Muscle layer of colon (tissue), 2 donors: ENCODE data around the gene CYLD.

ENCODE experiments used
- H3K27ac ChIP-seq: one replicate; pipeline ENCODE4 v1.7.0; 2013; ENCODE audit warnings: low read depth, mild to moderate bottlenecking, low read length, moderate library complexity
- H3K27me3 ChIP-seq, 2 donors: one replicate each; pipeline ENCODE4 v1.7.0; 2013; ENCODE audit warnings: low read length in 2 of 2, mild to moderate bottlenecking in 2 of 2; ENCODE audit not compliant: insufficient read depth in 2 of 2, control insufficient read depth in 1 of 2
- H3K36me3 ChIP-seq: one replicate; pipeline ENCODE4 v1.7.0; 2013; ENCODE audit warnings: mild to moderate bottlenecking, low read length; ENCODE audit not compliant: insufficient read depth
- H3K4me1 ChIP-seq: one replicate; pipeline ENCODE4 v1.7.0; 2013; ENCODE audit warnings: mild to moderate bottlenecking, low read length; ENCODE audit not compliant: insufficient read depth
- H3K4me3 ChIP-seq, 2 donors: one replicate each; pipeline ENCODE4 v1.7.0; 2013; ENCODE audit warnings: low read length in 2 of 2, low read depth in 1 of 2, mild to moderate bottlenecking in 1 of 2, moderate library complexity in 1 of 2
- H3K9ac ChIP-seq: one replicate; pipeline ENCODE4 v1.7.0; 2013; ENCODE audit warnings: low read length
- H3K9me3 ChIP-seq: one replicate; pipeline ENCODE4 v1.7.0; 2013; ENCODE audit warnings: mild to moderate bottlenecking, low read length
- donor health status: abdominal sarcoma.
- donor health status: Adenocarcinoma of cecum.

CYLD gene

GRCh38 chr16:50830698-50831097 is 88.8 kb downstream of the CYLD start:
- no peak overlapping the region for H3K27ac ChIP-seq
- H3K4me3 ChIP-seq, result no peak overlapping the region
- no peaks in the 10 kb centered on the region for H3K27me3 ChIP-seq
- no peaks in the 10 kb centered on the region for H3K4me1 ChIP-seq
- no peaks in the 10 kb centered on the region for H3K36me3 ChIP-seq
- H3K9me3 ChIP-seq, result no peaks in the 10 kb centered on the region
- no peak overlapping the region for H3K9ac ChIP-seq

DNA sequence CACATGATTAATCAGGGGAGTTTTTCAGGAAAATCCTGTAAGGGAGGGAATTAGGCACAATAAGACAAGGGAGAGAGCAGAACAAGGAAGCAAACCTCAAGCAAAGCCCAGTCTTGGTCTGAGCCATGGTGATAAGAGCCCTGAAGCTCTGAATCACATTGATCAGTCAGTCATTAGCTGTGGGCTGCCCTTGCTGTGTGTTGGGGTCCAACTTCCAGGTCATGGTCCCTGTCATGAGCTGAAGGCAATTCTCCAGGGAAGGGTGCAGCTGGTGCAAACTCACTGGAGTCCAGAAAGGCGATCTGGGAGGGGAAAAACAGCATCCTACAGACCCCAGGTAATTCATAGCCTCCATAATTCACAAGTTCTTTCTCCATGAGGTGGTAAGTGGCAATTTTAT is 89.9 kb downstream of the CYLD start:
- Histone ChIP-seq H3K27ac (no peak overlapping the region), H3K9me3 (no peaks in the 10 kb centered on the region), H3K4me1 (no peaks in the 10 kb centered on the region), H3K36me3 (no peaks in the 10 kb centered on the region), H3K4me3 (no peak overlapping the region), H3K27me3 (no peaks in the 10 kb centered on the region), H3K9ac (no peak overlapping the region)

- H3K9me3 ChIP-seq, result no peaks in the 10 kb centered on the region
- no peak overlapping the region for H3K4me3 ChIP-seq
- no peaks in the 10 kb centered on the region for H3K27me3 ChIP-seq
- H3K36me3 ChIP-seq, result no peaks in the 10 kb centered on the region
- H3K27ac ChIP-seq, result no peak overlapping the region
- H3K9ac ChIP-seq, result no peak overlapping the region
- H3K4me1 ChIP-seq, result no peaks in the 10 kb centered on the region
Observed at GRCh38 chr16:50833929-50834328, 92.0 kb downstream of the CYLD start.

DNA sequence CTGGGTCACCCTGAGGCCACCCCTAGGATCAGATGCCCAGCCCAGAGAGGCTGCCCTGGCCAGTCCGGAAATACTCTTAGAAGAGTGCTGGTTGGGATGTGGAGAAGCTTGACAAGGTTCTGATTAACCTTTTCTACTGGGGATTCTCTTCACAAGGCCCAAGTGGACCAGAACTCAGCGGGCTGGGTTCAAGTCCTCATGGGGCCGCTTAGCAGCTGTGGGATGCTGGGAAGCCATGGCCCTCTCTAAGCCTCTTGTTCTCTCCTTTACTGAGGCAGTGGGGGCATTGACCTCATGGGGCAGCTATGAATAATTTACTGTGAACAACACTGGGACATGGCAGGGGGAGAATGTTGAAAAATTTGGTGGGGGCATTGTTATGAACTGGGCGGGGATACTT is 92.8 kb downstream of the CYLD start:
- Histone ChIP-seq H3K9ac (no peak overlapping the region), H3K27ac (no peak overlapping the region), H3K9me3 (no peaks in the 10 kb centered on the region), H3K4me3 (no peak overlapping the region), H3K27me3 (no peaks in the 10 kb centered on the region), H3K36me3 (no peaks in the 10 kb centered on the region), H3K4me1 (no peaks in the 10 kb centered on the region)

GRCh38 chr16:50835358-50836060 is 93.6 kb downstream of the CYLD start:
- Histone ChIP-seq H3K9me3 (no peaks in the 10 kb centered on the region), H3K4me1 (no peaks in the 10 kb centered on the region), H3K4me3 (no peak overlapping the region), H3K9ac (no peak overlapping the region), H3K36me3 (no peaks in the 10 kb centered on the region), H3K27ac (no peak overlapping the region), H3K27me3 (peaks cover 0 to 7% of the 10 kb centered on the region in 2 donors)

- H3K4me1 ChIP-seq, result no peaks in the 10 kb centered on the region
- no peak overlapping the region for H3K27ac ChIP-seq
- peaks cover 0 to 12% of the 10 kb centered on the region in 2 donors for H3K27me3 ChIP-seq
- H3K9me3 ChIP-seq, result no peaks in the 10 kb centered on the region
- no peaks in the 10 kb centered on the region for H3K36me3 ChIP-seq
- H3K4me3 ChIP-seq, result no peak overlapping the region
- no peak overlapping the region for H3K9ac ChIP-seq
Observed at GRCh38 chr16:50836121-50836621, 94.3 kb downstream of the CYLD start.

- Histone ChIP-seq H3K36me3 (no peaks in the 10 kb centered on the region), H3K9me3 (no peaks in the 10 kb centered on the region), H3K9ac (no peak overlapping the region), H3K27ac (no peak overlapping the region), H3K4me1 (no peaks in the 10 kb centered on the region), H3K4me3 (no peak overlapping the region), H3K27me3 (peaks cover 3 to 21% of the 10 kb centered on the region in 2 donors)
Observed at GRCh38 chr16:50837324-50837723, 95.4 kb downstream of the CYLD start.

DNA sequence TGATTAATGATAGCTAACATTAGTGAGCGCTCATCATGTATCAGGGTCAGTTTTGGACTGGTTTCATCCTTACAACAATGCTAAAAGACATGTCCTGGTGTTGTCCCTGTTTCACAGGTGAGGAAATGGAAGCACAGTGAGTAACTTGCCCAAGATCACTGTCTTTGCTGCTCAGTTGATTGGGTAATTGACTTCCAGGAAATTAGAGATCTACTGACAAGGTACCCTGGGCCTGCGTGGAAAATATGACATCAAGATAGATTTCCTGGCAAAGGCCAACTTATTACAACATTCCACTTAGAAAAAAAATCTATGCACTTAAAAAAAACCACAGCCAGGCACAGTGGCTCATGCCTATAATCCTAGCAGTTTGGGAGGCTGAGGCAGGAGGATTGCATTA is 96.3 kb downstream of the CYLD start:
- Histone ChIP-seq H3K27ac (no peak overlapping the region), H3K27me3 (peaks cover 3 to 21% of the 10 kb centered on the region in 2 donors), H3K4me3 (no peak overlapping the region), H3K9me3 (no peaks in the 10 kb centered on the region), H3K36me3 (no peaks in the 10 kb centered on the region), H3K4me1 (no peaks in the 10 kb centered on the region), H3K9ac (no peak overlapping the region)

- Histone ChIP-seq H3K4me3 (no peak overlapping the region), H3K36me3 (no peaks in the 10 kb centered on the region), H3K9ac (no peak overlapping the region), H3K4me1 (no peaks in the 10 kb centered on the region), H3K27me3 (peaks cover 3 to 21% of the 10 kb centered on the region in 2 donors), H3K9me3 (no peaks in the 10 kb centered on the region), H3K27ac (no peak overlapping the region)
Observed at GRCh38 chr16:50838885-50839284, 97.0 kb downstream of the CYLD start.

GRCh38 chr16:50839356-50839755 is 97.5 kb downstream of the CYLD start:
- H3K27me3 ChIP-seq, result peaks cover 3 to 21% of the 10 kb centered on the region in 2 donors
- H3K9me3 ChIP-seq, result no peaks in the 10 kb centered on the region
- no peaks in the 10 kb centered on the region for H3K4me1 ChIP-seq
- H3K27ac ChIP-seq, result no peak overlapping the region
- no peak overlapping the region for H3K9ac ChIP-seq
- no peaks in the 10 kb centered on the region for H3K36me3 ChIP-seq
- H3K4me3 ChIP-seq, result no peak overlapping the region

GRCh38 chr16:50839920-50840729 is 98.2 kb downstream of the CYLD start:
- Histone ChIP-seq H3K4me3 (no peak overlapping the region), H3K4me1 (no peaks in the 10 kb centered on the region), H3K9me3 (no peaks in the 10 kb centered on the region), H3K36me3 (no peaks in the 10 kb centered on the region), H3K27me3 (peaks cover 3 to 21% of the 10 kb centered on the region in 2 donors), H3K27ac (no peak overlapping the region), H3K9ac (no peak overlapping the region)
